ENCODE measurements around the gene FMN1.

The FMN1 gene

GRCh38 chr15:32717426-32718226, 476.9 kb downstream of the FMN1 start, which contains the start of gene GREM1:
GREM1 (plus strand) TSS chr15:32718004; CDS start chr15:32730691, 12,687 bp downstream.
- Histone ChIP-seq H3K36me3 (replicated peaks) (no peaks in the 10 kb centered on the region), H3K9me3 (no peaks in the 10 kb centered on the region), H3K4me1 (no peaks in the 10 kb centered on the region), H3K4me3 (no peak within 1 kb of the TSS), H3K27me3 (ENCODE audit: low read depth) (peaks cover 45% of the 10 kb centered on the region)
- no peak for DNase-seq (ENCODE audit: low spot score in 2 of 2)
- in situ Hi-C loops (cut with MboI; ENCODE audit: low sequenced_read_pairs): no loop called here

- no peak for DNase-seq (ENCODE audit: low spot score in 2 of 2)
- Histone ChIP-seq H3K36me3 (replicated peaks) (no peaks in the 10 kb centered on the region), H3K4me3 (no peak overlapping the region), H3K4me1 (no peaks in the 10 kb centered on the region), H3K9me3 (no peaks in the 10 kb centered on the region), H3K27me3 (ENCODE audit: low read depth) (peaks cover 45% of the 10 kb centered on the region)
- in situ Hi-C loops (cut with MboI; ENCODE audit: low sequenced_read_pairs): no loop called here
These were observed 477.5 kb downstream of the FMN1 start for GRCh38 chr15:32716915-32717425.

GRCh38 chr15:32716216-32716914, 478.1 kb downstream of the FMN1 start:
- DNase-seq (ENCODE audit: low spot score in 2 of 2): no peak
- Histone ChIP-seq H3K27me3 (ENCODE audit: low read depth) (peaks cover 45% of the 10 kb centered on the region), H3K4me3 (no peak overlapping the region), H3K4me1 (no peaks in the 10 kb centered on the region), H3K9me3 (no peaks in the 10 kb centered on the region), H3K36me3 (replicated peaks) (no peaks in the 10 kb centered on the region)
- in situ Hi-C loops (cut with MboI; ENCODE audit: low sequenced_read_pairs): no loop called here

Measured in HAP-1 (cell line).